Measurements from ENCODE around the gene RALGAPA2.

The RALGAPA2 gene

DNA sequence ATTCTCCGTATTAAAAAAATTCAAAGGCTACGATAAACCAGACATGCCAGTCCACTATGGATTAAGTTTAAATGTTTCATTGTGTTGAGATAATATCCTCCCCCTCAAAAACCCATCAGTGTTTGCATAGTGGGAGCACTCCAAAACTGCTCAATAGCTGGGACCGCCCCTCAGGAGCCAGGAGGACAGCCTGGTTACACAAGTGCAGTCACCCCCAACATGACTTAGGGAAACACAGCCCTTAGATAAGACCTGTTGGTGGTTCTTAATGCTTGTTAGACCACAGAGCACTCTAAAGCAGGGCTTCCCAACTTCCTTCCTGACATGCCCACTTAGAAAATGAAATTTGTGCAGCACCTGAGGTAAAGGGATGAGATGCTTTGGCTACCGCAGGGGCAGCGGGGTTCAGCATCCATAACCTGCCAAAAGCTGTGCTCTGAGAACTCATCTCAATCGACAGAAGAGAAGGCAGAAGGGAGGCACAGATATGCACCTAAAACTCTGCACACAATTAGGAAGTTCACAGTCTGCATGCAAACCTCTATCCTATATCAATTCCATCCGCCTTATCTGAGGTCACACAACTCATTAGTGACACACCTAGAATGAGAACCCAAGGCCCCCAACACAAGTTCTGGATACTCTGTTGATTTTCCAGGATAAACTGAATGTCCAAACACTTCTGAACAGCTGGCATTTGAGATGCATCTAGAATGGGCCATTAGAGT is 74.3 kb downstream of the RALGAPA2 start:
- Mint-ChIP-seq H3K4me1 (no peaks in the 10 kb centered on the region), H3K27ac (no peak overlapping the region), H3K36me3 (peaks cover 57% of the 10 kb centered on the region), H3K9me3 (no peaks in the 10 kb centered on the region), H3K4me3 (no peak overlapping the region), H3K27me3 (no peaks in the 10 kb centered on the region)
- ATAC-seq, result no peak

- Mint-ChIP-seq H3K27ac (no peak overlapping the region), H3K9me3 (no peaks in the 10 kb centered on the region), H3K4me1 (no peaks in the 10 kb centered on the region), H3K4me3 (no peak overlapping the region), H3K27me3 (no peaks in the 10 kb centered on the region), H3K36me3 (peaks cover 60% of the 10 kb centered on the region)
- ATAC-seq, result no peak
Observed at GRCh38 chr20:20635006-20635405, 77.4 kb downstream of the RALGAPA2 start.

GRCh38 chr20:20632644-20633043 is 79.8 kb downstream of the RALGAPA2 start:
- Mint-ChIP-seq H3K27me3 (no peaks in the 10 kb centered on the region), H3K36me3 (peaks cover 60% of the 10 kb centered on the region), H3K27ac (no peak overlapping the region), H3K4me3 (no peak overlapping the region), H3K9me3 (no peaks in the 10 kb centered on the region), H3K4me1 (no peaks in the 10 kb centered on the region)
- no peak for ATAC-seq

DNA sequence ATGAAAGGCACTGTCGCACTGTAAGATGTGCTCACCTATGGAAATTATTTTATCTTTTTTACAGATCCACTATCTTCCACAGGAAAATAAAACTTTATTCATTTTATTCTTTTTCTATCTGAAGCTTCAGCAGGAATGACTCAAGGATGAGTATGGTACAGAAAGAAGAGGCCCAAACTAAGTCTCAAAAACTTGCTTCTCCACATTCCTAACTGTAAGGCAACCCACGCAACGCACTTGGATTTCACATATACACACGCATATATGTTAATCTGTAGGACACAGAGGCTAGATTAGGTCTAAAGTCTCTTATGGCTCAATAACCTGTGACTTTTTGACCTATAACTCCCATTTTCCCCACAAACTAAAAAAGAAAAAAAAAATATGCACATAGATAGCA is 81.9 kb downstream of the RALGAPA2 start:
- Mint-ChIP-seq H3K4me3 (no peak overlapping the region), H3K36me3 (peaks cover 72% of the 10 kb centered on the region), H3K27ac (no peak overlapping the region), H3K4me1 (no peaks in the 10 kb centered on the region), H3K27me3 (no peaks in the 10 kb centered on the region), H3K9me3 (no peaks in the 10 kb centered on the region)
- ATAC-seq, result no peak

DNA sequence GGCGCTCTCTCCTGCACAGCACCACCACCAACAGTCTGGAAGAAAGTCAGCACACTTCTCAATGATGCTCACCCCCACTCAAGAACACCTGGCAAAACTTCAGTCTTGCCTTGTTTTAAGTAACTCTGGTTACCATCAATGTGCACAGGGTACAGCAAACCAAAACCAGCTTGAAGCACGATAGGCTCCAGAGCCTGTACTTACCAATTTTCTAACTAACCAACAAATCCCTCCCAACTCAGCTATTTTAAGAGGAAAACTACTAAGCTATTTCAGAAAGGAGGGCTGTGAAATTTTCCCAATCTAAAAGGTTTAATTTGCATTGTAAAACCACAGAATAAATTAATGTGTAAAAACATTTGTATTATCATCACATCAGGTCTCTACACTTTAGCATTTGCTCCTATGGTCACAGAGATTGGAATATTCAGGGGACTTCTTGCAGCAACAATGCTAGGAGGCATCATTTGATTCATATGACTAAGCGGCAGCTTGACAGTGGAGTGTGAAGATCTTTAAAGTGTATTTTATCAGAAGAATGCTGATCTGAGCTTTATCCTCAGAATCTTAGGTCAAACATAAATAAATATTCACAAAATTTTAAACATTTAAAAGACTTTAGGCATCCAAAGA is 82.8 kb downstream of the RALGAPA2 start:
- Mint-ChIP-seq H3K36me3 (peaks cover 68% of the 10 kb centered on the region), H3K4me3 (no peak overlapping the region), H3K4me1 (no peaks in the 10 kb centered on the region), H3K27ac (no peak overlapping the region), H3K9me3 (no peaks in the 10 kb centered on the region), H3K27me3 (no peaks in the 10 kb centered on the region)
- no peak for ATAC-seq

- H3K4me1 Mint-ChIP-seq, result no peaks in the 10 kb centered on the region
- no peak overlapping the region for H3K4me3 Mint-ChIP-seq
- no peaks in the 10 kb centered on the region for H3K9me3 Mint-ChIP-seq
- H3K27me3 Mint-ChIP-seq, result no peaks in the 10 kb centered on the region
- ATAC-seq, result no peak
- no peak overlapping the region for H3K27ac Mint-ChIP-seq
- peaks cover 57% of the 10 kb centered on the region for H3K36me3 Mint-ChIP-seq
Observed at GRCh38 chr20:20628314-20628713, 84.1 kb downstream of the RALGAPA2 start.

DNA sequence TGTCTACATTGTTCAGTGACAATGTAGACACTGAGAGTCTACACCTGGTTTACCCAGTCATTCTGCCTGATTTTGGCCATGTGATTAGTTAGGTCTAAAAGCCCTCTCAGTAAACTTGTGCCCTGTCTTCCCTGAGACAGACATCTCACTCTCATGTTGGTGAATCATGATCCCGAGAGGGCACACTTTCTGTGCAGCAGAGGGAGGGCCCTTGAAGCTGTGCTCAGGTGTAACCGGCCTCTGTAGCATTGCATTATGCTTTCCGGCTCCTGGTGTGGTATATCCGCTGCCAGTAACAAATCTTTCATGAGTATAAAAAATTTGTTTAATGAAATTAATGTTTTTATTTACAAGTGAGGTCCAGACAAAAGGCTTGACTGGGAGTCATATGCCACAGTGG is 85.0 kb downstream of the RALGAPA2 start:
- no peak for ATAC-seq
- Mint-ChIP-seq H3K4me1 (no peaks in the 10 kb centered on the region), H3K27ac (no peak overlapping the region), H3K27me3 (no peaks in the 10 kb centered on the region), H3K9me3 (no peaks in the 10 kb centered on the region), H3K4me3 (no peak overlapping the region), H3K36me3 (peaks cover 54% of the 10 kb centered on the region)

- no peaks in the 10 kb centered on the region for H3K4me1 Mint-ChIP-seq
- ATAC-seq, result no peak
- peaks cover 51% of the 10 kb centered on the region for H3K36me3 Mint-ChIP-seq
- no peaks in the 10 kb centered on the region for H3K9me3 Mint-ChIP-seq
- H3K27me3 Mint-ChIP-seq, result no peaks in the 10 kb centered on the region
- no peak overlapping the region for H3K4me3 Mint-ChIP-seq
- no peak overlapping the region for H3K27ac Mint-ChIP-seq
Observed at GRCh38 chr20:20624914-20625313, 87.5 kb downstream of the RALGAPA2 start.

GRCh38 chr20:20621195-20621594 is 91.2 kb downstream of the RALGAPA2 start:
- Mint-ChIP-seq H3K27me3 (no peaks in the 10 kb centered on the region), H3K9me3 (no peaks in the 10 kb centered on the region), H3K27ac (no peak overlapping the region), H3K36me3 (peaks cover 27% of the 10 kb centered on the region), H3K4me3 (no peak overlapping the region), H3K4me1 (no peaks in the 10 kb centered on the region)
- no peak for ATAC-seq

- Mint-ChIP-seq H3K27me3 (no peaks in the 10 kb centered on the region), H3K4me3 (no peak overlapping the region), H3K9me3 (no peaks in the 10 kb centered on the region), H3K36me3 (peaks cover 44% of the 10 kb centered on the region), H3K4me1 (no peaks in the 10 kb centered on the region), H3K27ac (no peak overlapping the region)
- no peak for ATAC-seq
Observed at GRCh38 chr20:20614391-20614790, 98.1 kb downstream of the RALGAPA2 start.

GRCh38 chr20:20612251-20612650 is 100.2 kb downstream of the RALGAPA2 start:
- ATAC-seq, result no peak
- Mint-ChIP-seq H3K4me1 (no peaks in the 10 kb centered on the region), H3K36me3 (peaks cover 47% of the 10 kb centered on the region), H3K27me3 (no peaks in the 10 kb centered on the region), H3K4me3 (no peak overlapping the region), H3K9me3 (no peaks in the 10 kb centered on the region), H3K27ac (no peak overlapping the region)

DNA sequence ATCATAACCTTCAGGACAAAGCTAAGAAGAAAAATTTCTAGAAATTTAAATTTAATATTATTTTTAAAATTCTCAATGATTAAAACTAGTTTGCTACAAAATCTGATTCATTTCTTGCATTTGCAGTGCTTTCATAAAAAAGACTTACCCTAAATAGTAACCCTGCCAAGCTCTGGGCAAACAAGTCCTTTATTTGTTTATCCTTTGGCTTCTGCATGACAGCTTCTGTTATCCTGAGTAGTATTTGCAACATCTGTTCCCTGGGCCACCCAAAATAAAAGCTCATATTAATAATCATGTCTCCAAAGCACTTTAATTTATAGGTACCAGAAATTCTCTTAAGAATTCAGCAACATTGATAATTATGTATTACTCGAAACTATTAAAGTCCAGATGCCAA is 101.3 kb downstream of the RALGAPA2 start:
- Mint-ChIP-seq H3K4me1 (no peaks in the 10 kb centered on the region), H3K9me3 (no peaks in the 10 kb centered on the region), H3K36me3 (peaks cover 48% of the 10 kb centered on the region), H3K27ac (no peak overlapping the region), H3K4me3 (no peak overlapping the region), H3K27me3 (no peaks in the 10 kb centered on the region)
- no peak for ATAC-seq

DNA sequence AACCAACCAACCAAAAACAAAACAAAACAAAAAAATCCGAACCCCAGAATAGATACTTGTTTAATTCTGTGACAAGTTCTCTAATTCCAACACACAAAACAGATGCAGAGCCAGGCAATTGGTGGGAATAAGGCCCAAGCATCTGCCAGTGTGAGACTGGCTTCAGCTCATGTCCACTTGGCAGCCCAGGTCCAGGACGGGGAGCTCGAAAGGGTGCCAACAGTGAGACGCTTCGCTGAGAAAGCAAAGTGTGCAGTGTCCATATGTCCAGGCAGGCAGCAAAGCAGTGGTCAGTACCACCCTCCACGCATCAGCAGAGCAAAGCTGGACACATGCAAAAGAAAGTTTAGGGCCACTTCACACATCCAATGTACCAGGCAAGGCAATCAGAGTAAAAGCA is 102.9 kb downstream of the RALGAPA2 start:
- H3K36me3 Mint-ChIP-seq, result peaks cover 52% of the 10 kb centered on the region
- H3K27ac Mint-ChIP-seq, result no peak overlapping the region
- no peak for ATAC-seq
- no peaks in the 10 kb centered on the region for H3K27me3 Mint-ChIP-seq
- no peaks in the 10 kb centered on the region for H3K4me1 Mint-ChIP-seq
- no peaks in the 10 kb centered on the region for H3K9me3 Mint-ChIP-seq
- H3K4me3 Mint-ChIP-seq, result no peak overlapping the region

DNA sequence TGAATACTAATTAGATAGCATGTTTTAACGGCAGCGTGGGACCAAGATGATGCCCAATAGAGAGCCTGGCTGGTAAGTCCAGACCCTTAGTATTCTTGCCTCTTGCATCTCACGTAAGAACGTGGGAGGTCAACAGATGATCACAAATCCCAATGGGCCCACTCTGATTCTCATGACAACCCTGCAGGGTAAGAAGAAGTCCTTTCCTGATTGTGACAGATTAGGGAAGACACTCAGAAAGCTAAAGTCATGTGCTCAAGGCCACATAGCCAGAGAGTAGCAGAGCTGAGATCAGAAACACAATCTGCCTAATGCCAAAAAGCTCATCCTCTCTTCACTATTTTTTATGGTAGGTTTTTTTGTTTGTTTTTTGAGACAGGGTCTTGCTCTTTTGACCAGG is 103.8 kb downstream of the RALGAPA2 start:
- H3K27me3 Mint-ChIP-seq, result no peaks in the 10 kb centered on the region
- no peaks in the 10 kb centered on the region for H3K9me3 Mint-ChIP-seq
- H3K36me3 Mint-ChIP-seq, result peaks cover 48% of the 10 kb centered on the region
- ATAC-seq, result no peak
- H3K27ac Mint-ChIP-seq, result no peak overlapping the region
- no peak overlapping the region for H3K4me3 Mint-ChIP-seq
- H3K4me1 Mint-ChIP-seq, result peaks cover 6% of the 10 kb centered on the region

DNA sequence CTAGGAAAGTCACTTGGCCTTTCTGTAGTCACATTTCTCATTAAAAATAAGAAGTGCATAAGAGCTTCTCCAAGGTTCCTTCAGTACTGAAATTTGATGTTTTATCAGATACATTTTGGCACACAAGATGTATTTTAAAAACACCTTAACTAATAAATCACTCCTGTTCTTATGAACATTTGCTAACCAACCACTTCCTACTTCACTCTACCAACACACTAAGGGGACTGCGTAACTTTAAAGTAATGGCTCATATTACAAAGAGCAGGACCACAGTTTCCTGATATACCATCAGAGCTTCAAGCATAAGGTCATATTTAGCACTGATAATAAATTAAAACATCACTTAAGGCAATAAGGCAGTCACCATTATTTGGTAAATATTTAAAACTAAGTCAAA is 104.4 kb downstream of the RALGAPA2 start:
- Mint-ChIP-seq H3K36me3 (peaks cover 48% of the 10 kb centered on the region), H3K4me1 (peaks cover 12% of the 10 kb centered on the region), H3K27me3 (no peaks in the 10 kb centered on the region), H3K4me3 (no peak overlapping the region), H3K27ac (no peak overlapping the region), H3K9me3 (no peaks in the 10 kb centered on the region)
- no peak for ATAC-seq

DNA sequence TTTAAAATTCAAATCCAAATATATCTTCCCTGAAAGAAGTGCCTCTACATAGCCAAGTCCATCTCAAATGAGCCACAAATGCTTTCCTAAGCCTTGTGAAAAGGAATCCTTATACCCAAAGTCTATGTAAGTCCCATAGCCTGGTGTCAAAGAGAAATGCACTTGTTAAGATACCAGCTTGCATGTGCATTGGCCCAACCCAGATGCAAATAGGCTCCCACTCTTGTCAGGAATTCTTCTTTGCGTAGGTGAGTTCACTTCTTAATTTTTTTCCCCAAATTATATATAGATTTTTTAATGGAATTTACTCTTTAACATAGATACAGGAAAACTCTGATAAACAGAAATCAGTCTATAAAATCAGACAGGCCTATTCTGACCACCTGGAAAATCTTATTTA is 105.6 kb downstream of the RALGAPA2 start:
- Mint-ChIP-seq H3K9me3 (no peaks in the 10 kb centered on the region), H3K36me3 (peaks cover 48% of the 10 kb centered on the region), H3K27ac (no peak overlapping the region), H3K27me3 (no peaks in the 10 kb centered on the region), H3K4me1 (peaks cover 12% of the 10 kb centered on the region), H3K4me3 (no peak overlapping the region)
- ATAC-seq, result no peak
